GDM1 (cell line): Measurements from ENCODE around the gene R3HCC1L.

ENCODE experiments used
- DNase-seq: peaks from one replicate; lab custom pipeline; 2025; lab: John Stamatoyannopoulos, UW

R3HCC1L gene

GRCh38 chr10:98231417-98231816 is 97.0 kb downstream of the R3HCC1L start:
- DNase-seq = no peak

GRCh38 chr10:98235846-98236245 is 101.4 kb downstream of the R3HCC1L start:
- no peak for DNase-seq

GRCh38 chr10:98236862-98237261 is 102.4 kb downstream of the R3HCC1L start:
- DNase-seq = no peak

GRCh38 chr10:98238391-98238790 is 103.9 kb downstream of the R3HCC1L start:
- no peak for DNase-seq

GRCh38 chr10:98240524-98240923 is 106.1 kb downstream of the R3HCC1L start:
- DNase-seq = no peak

GRCh38 chr10:98242823-98243222 is 108.4 kb downstream of the R3HCC1L start:
- DNase-seq = no peak

- DNase-seq = no peak
These were observed 109.7 kb downstream of the R3HCC1L start for GRCh38 chr10:98244141-98244540.

- DNase-seq = no peak
These were observed 110.1 kb downstream of the R3HCC1L start for GRCh38 chr10:98244586-98244985.

- DNase-seq = no peak
These were observed 112.7 kb downstream of the R3HCC1L start for GRCh38 chr10:98246911-98247805.

- DNase-seq = no peak
These were observed 113.6 kb downstream of the R3HCC1L start for GRCh38 chr10:98248018-98248417.

- DNase-seq = no peak
These were observed 114.7 kb downstream of the R3HCC1L start for GRCh38 chr10:98249134-98249533.

- DNase-seq = no peak
These were observed 116.9 kb downstream of the R3HCC1L start for GRCh38 chr10:98251399-98251798.

GRCh38 chr10:98252464-98252863 is 118.0 kb downstream of the R3HCC1L start:
- DNase-seq = no peak

GRCh38 chr10:98253499-98253898 is 119.0 kb downstream of the R3HCC1L start:
- DNase-seq = no peak

GRCh38 chr10:98254234-98254974 is 119.9 kb downstream of the R3HCC1L start:
- no peak for DNase-seq

- no peak for DNase-seq
These were observed 120.9 kb downstream of the R3HCC1L start for GRCh38 chr10:98255146-98255877.

GRCh38 chr10:98256692-98257091 is 122.2 kb downstream of the R3HCC1L start:
- DNase-seq = no peak

GRCh38 chr10:98257198-98257597 is 122.7 kb downstream of the R3HCC1L start:
- DNase-seq = no peak

GRCh38 chr10:98257961-98258360 is 123.5 kb downstream of the R3HCC1L start:
- no peak for DNase-seq

GRCh38 chr10:98258683-98259454 is 124.4 kb downstream of the R3HCC1L start:
- no peak for DNase-seq

GRCh38 chr10:98259606-98260315 is 125.3 kb downstream of the R3HCC1L start:
- DNase-seq = no peak
